Non-pigmented ciliary epithelial cell (primary cell): ENCODE data around the gene ARL15.

Experiments used
- DNase-seq: peaks from one replicate; pipeline ENCODE4 v3.0.0-alpha.2; 2010; ENCODE audit warnings: low read depth

The ARL15 gene

GRCh38 chr5:54022223-54022622 is 288.1 kb downstream of the ARL15 start:
- no peak for DNase-seq

GRCh38 chr5:54021431-54022164 is 288.8 kb downstream of the ARL15 start:
- peak; percentile 15 for DNase-seq

GRCh38 chr5:54018438-54018837 is 291.9 kb downstream of the ARL15 start:
- DNase-seq, result no peak

GRCh38 chr5:54017580-54017979 is 292.8 kb downstream of the ARL15 start:
- no peak for DNase-seq

- peak; percentile 79 for DNase-seq
These were observed 296.7 kb downstream of the ARL15 start for GRCh38 chr5:54013556-54014194.

- DNase-seq, result no peak
These were observed 300.5 kb downstream of the ARL15 start for GRCh38 chr5:54009828-54010227.

GRCh38 chr5:54009357-54009756 is 301.0 kb downstream of the ARL15 start:
- no peak for DNase-seq

- DNase-seq, result no peak
These were observed 302.3 kb downstream of the ARL15 start for GRCh38 chr5:54007827-54008777.

GRCh38 chr5:54004697-54005096 is 305.7 kb downstream of the ARL15 start:
- no peak for DNase-seq

GRCh38 chr5:54002779-54003178 is 307.6 kb downstream of the ARL15 start:
- DNase-seq, result no peak

GRCh38 chr5:54001976-54002775 is 308.2 kb downstream of the ARL15 start:
- no peak for DNase-seq

GRCh38 chr5:54000011-54000410 is 310.4 kb downstream of the ARL15 start:
- DNase-seq, result no peak

- DNase-seq, result no peak
These were observed 312.4 kb downstream of the ARL15 start for GRCh38 chr5:53997736-53998627.

GRCh38 chr5:53996008-53996407 is 314.4 kb downstream of the ARL15 start:
- no peak for DNase-seq

GRCh38 chr5:53994148-53994547 is 316.2 kb downstream of the ARL15 start:
- no peak for DNase-seq

- DNase-seq, result no peak
These were observed 318.4 kb downstream of the ARL15 start for GRCh38 chr5:53991942-53992341.

GRCh38 chr5:53987101-53987500 is 323.3 kb downstream of the ARL15 start:
- DNase-seq, result no peak

- no peak for DNase-seq
These were observed 324.6 kb downstream of the ARL15 start for GRCh38 chr5:53985796-53986195.

GRCh38 chr5:53984971-53985370 is 325.4 kb downstream of the ARL15 start:
- DNase-seq, result no peak

GRCh38 chr5:53983568-53984460 is 326.6 kb downstream of the ARL15 start:
- DNase-seq, result no peak
